Ishikawa (cell line): ENCODE results near the gene MADD.

ENCODE experiments used
- CEBPB ChIP-seq: IDR thresholded peaks from 2 replicates; pipeline ENCODE4 v1.6.1; 2012
- CREB1 ChIP-seq: IDR thresholded peaks from 2 replicates; pipeline ENCODE4 v1.6.1; 2012; ENCODE audit warnings: low read depth
- EGR1 ChIP-seq: IDR thresholded peaks from 2 replicates; pipeline ENCODE4 v1.6.1; 2012
- EP300 ChIP-seq: IDR thresholded peaks from 2 replicates; pipeline ENCODE4 v1.6.1; 2012; ENCODE audit warnings: borderline replicate concordance
- FOXM1 ChIP-seq: IDR thresholded peaks from 2 replicates; pipeline ENCODE4 v1.6.1; 2012; ENCODE audit warnings: low read depth, borderline replicate concordance
- MAX ChIP-seq: IDR thresholded peaks from 2 replicates; pipeline ENCODE4 v1.6.1; 2012
- NFIC ChIP-seq: IDR thresholded peaks from 2 replicates; pipeline ENCODE4 v1.6.1; 2012
- RAD21 ChIP-seq: IDR thresholded peaks from 2 replicates; pipeline ENCODE4 v1.6.1; 2012; ENCODE audit warnings: low read depth
- TAF1 ChIP-seq: IDR thresholded peaks from 2 replicates; pipeline ENCODE4 v1.6.1; 2012; ENCODE audit warnings: low read depth, mild to moderate bottlenecking
- TCF12 ChIP-seq: IDR thresholded peaks from 2 replicates; pipeline ENCODE4 v1.6.1; 2012; ENCODE audit warnings: low read depth
- TEAD4 ChIP-seq: IDR thresholded peaks from 2 replicates; pipeline ENCODE4 v1.6.1; 2012
- USF1 ChIP-seq: IDR thresholded peaks from 2 replicates; pipeline ENCODE4 v1.6.1; 2012
- YY1 ChIP-seq: IDR thresholded peaks from 2 replicates; pipeline ENCODE4 v1.6.1; 2012; ENCODE audit warnings: low read depth
- ZBTB7A ChIP-seq: IDR thresholded peaks from 2 replicates; pipeline ENCODE4 v1.6.1; 2012; ENCODE audit warnings: low read depth
- TF ChIP-seq, protein P1 (sequence below): IDR thresholded peaks from 2 replicates; pipeline ENCODE4 v1.6.1; 2012; ENCODE audit warnings: low read depth, mild to moderate bottlenecking

Gene MADD

DNA sequence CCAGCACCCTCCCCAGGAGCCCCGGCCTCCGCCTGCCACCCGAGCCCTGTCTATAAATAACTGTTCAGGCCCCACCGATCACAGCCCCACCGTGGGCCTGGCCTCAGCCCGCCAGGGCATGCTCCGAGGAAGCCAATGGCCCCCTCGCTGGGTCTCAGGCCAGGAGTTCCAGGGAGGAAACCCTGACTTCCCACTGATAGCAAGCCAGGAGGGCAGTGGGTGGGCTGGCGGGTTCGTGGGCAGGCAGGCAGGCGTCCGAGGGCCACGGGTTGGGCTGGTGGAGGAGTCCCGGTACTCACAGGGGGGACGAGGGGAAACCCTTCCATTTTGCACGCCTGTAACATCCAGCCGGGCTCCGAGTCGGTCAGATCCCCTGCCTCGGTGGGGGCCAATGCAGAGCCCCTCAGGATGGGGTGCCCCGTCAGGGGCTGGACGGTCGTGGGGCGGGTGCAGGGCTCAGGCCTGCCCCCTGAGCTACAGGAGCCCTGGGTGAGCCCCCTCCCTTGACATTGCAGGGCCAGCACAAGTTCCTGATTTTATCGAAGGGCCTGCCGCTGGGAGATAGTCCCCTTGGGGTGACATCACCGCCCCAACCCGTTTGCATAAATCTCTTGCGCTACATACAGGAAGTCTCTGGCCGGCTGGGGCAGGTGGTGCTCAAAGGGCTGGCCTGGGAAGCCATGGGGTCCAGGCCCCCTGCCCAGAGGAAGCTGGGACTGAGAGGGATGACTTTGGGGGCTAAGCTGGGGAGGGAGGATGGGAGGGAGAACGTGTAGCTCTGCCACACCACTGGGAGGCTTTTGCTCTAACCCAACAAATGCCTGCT is 108.3 kb downstream of the MADD start, which contains the start of gene SPI1:
TSS of gene SPI1 (minus strand) at position 538 of the 826 bp plus-strand sequence. CDS start at position 344, 194 bp downstream.
- TF ChIP-seq EP300, result no peak
- TF ChIP-seq ZBTB7A, result no peak
- no peak for TF ChIP-seq USF1
- TF ChIP-seq EGR1, result no peak
- TF ChIP-seq NFIC, result no peak
- TF ChIP-seq TAF1, result no peak
- no peak for TF ChIP-seq RAD21
- TF ChIP-seq YY1, result no peak
- TF ChIP-seq CREB1, result no peak
- TF ChIP-seq TCF12, result no peak
- no peak for TF ChIP-seq FOXM1
- no peak for TF ChIP-seq CEBPB
- no peak for TF ChIP-seq TEAD4
- TF ChIP-seq, protein P1, sequence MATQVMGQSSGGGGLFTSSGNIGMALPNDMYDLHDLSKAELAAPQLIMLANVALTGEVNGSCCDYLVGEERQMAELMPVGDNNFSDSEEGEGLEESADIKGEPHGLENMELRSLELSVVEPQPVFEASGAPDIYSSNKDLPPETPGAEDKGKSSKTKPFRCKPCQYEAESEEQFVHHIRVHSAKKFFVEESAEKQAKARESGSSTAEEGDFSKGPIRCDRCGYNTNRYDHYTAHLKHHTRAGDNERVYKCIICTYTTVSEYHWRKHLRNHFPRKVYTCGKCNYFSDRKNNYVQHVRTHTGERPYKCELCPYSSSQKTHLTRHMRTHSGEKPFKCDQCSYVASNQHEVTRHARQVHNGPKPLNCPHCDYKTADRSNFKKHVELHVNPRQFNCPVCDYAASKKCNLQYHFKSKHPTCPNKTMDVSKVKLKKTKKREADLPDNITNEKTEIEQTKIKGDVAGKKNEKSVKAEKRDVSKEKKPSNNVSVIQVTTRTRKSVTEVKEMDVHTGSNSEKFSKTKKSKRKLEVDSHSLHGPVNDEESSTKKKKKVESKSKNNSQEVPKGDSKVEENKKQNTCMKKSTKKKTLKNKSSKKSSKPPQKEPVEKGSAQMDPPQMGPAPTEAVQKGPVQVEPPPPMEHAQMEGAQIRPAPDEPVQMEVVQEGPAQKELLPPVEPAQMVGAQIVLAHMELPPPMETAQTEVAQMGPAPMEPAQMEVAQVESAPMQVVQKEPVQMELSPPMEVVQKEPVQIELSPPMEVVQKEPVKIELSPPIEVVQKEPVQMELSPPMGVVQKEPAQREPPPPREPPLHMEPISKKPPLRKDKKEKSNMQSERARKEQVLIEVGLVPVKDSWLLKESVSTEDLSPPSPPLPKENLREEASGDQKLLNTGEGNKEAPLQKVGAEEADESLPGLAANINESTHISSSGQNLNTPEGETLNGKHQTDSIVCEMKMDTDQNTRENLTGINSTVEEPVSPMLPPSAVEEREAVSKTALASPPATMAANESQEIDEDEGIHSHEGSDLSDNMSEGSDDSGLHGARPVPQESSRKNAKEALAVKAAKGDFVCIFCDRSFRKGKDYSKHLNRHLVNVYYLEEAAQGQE, result no peak
- TF ChIP-seq MAX, result no peak

- TF ChIP-seq FOXM1 (no peak), NFIC (no peak), TCF12 (no peak), CREB1 (no peak), EP300 (no peak), YY1 (no peak), TAF1 (no peak)
These were observed 108.9 kb downstream of the MADD start for GRCh38 chr11:47378836-47379170.

GRCh38 chr11:47379317-47379716 is 109.4 kb downstream of the MADD start:
- no peak for TF ChIP-seq MAX
- TF ChIP-seq ZBTB7A, result no peak
- no peak for TF ChIP-seq NFIC
